NCI-H2227 (cell line): ENCODE data around the gene TRIM29.
A peak's percentile ranks its signal among the peaks of the same experiment; 100 is the strongest.

Experiments
- DNase-seq: peaks from one replicate; lab custom pipeline; 2025; ENCODE audit not compliant: unreplicated experiment; lab: John Stamatoyannopoulos, UW

TRIM29 gene

GRCh38 chr11:120102050-120102863 lies 35.7 kb downstream of the TRIM29 start:
- DNase-seq, result no peak

GRCh38 chr11:120098503-120099020 lies 39.4 kb downstream of the TRIM29 start:
- no peak for DNase-seq

GRCh38 chr11:120097721-120098385 lies 40.1 kb downstream of the TRIM29 start:
- DNase-seq, result no peak

- DNase-seq, result peak; percentile 13
Observed at GRCh38 chr11:120096369-120097191, 41.3 kb downstream of the TRIM29 start.

- no peak for DNase-seq
Observed at GRCh38 chr11:120095516-120095915, 42.4 kb downstream of the TRIM29 start.

GRCh38 chr11:120091701-120092100 lies 46.2 kb downstream of the TRIM29 start:
- no peak for DNase-seq

GRCh38 chr11:120091121-120091520 lies 46.8 kb downstream of the TRIM29 start:
- no peak for DNase-seq

GRCh38 chr11:120090411-120090810 lies 47.5 kb downstream of the TRIM29 start:
- DNase-seq, result no peak

- DNase-seq, result no peak
Observed at GRCh38 chr11:120089036-120090001, 48.6 kb downstream of the TRIM29 start.

- DNase-seq, result no peak
Observed at GRCh38 chr11:120088056-120088455, 49.9 kb downstream of the TRIM29 start.

- peak; percentile 30 for DNase-seq
Observed at GRCh38 chr11:120086651-120087050, 51.3 kb downstream of the TRIM29 start.

- DNase-seq, result no peak
Observed at GRCh38 chr11:120079750-120080610, 57.9 kb downstream of the TRIM29 start.

GRCh38 chr11:120078397-120078796 lies 59.5 kb downstream of the TRIM29 start:
- DNase-seq, result no peak

GRCh38 chr11:120074076-120074475 lies 63.8 kb downstream of the TRIM29 start:
- DNase-seq, result no peak

- peak; percentile 2 for DNase-seq
Observed at GRCh38 chr11:120073196-120073595, 64.7 kb downstream of the TRIM29 start.

GRCh38 chr11:120068114-120068573 lies 69.8 kb downstream of the TRIM29 start:
- peak; percentile 17 for DNase-seq

- DNase-seq, result no peak
Observed at GRCh38 chr11:120067438-120068113, 70.3 kb downstream of the TRIM29 start.

- DNase-seq, result no peak
Observed at GRCh38 chr11:120066738-120067437, 71.0 kb downstream of the TRIM29 start.
